GM12878 (cell line): ENCODE results near the gene KCNQ1. TPM values are rescaled to one million over a fixed set of nuclear protein-coding genes. Genes with fewer than 3 reads are reported as not detected.

ENCODE experiments used
- ATAC-seq: fragments of 200-7000 bp; cut with Tn5 transposase; 3 replicates; pipeline ENCODE4 v1.9.1; 2020; ENCODE audit warnings: mild to moderate bottlenecking, moderate library complexity
- BruUV-seq: library from RNA; stranded (reverse); fragments of 400-500 nt; replicated peaks from 2 replicates; lab custom pipeline; 2021; lab: Mats Ljungman, UMichigan
- CTCF ChIA-PET: fragments of 300-600 bp; sonication (Branson Sonifier 250); formaldehyde crosslinking; extraction: SDS; loops from one replicate; lab custom pipeline; 2021; ENCODE audit warnings: inconsistent platforms; lab: Yijun Ruan, JAX
- POLR2A ChIA-PET: fragments of 350-600 bp; formaldehyde crosslinking; extraction: SDS; loops from one replicate; lab custom pipeline; 2021; ENCODE audit warnings: inconsistent platforms; lab: Charles Lee
- RAD21 ChIA-PET: fragments of 300-600 bp; sonication (Branson Sonifier 250); formaldehyde crosslinking; loops from one replicate; lab custom pipeline; 2023; ENCODE audit warnings: antibody characterized with exemption; ENCODE audit not compliant: unreplicated experiment; lab: Charles Lee
- SMC1A ChIA-PET: fragments of 300-600 bp; sonication (Branson Sonifier 250); formaldehyde crosslinking; loops from one replicate; lab custom pipeline; 2023; ENCODE audit not compliant: unreplicated experiment, uncharacterized antibody; lab: Charles Lee
- DNase-seq: peaks from one replicate; pipeline ENCODE4 v3.0.0-alpha.2; 2011; ENCODE audit warnings: low read depth, low spot score
- FAIRE-seq: peaks from 3 replicates; lab custom pipeline; 2011; peaks lifted over from hg19 to GRCh38; lab: Jason Lieb, UNC
- H2AFZ ChIP-seq: 2 replicates; pipeline ENCODE4 v1.6.0; 2011; ENCODE audit warnings: low read depth, low read length, control low read depth; ENCODE audit not compliant: control insufficient read depth
- H3K27ac ChIP-seq: 2 replicates; pipeline ENCODE4 v1.5.1; 2011; ENCODE audit warnings: control low read depth; ENCODE audit not compliant: control insufficient read depth, insufficient read depth
- H3K27me3 ChIP-seq, 2 experiments: replicated peaks in 1 of 2; 2 replicates each; pipeline versions ENCODE4 v1.6.0 to v1.6.1; 2011; ENCODE audit warnings: low read length in 1 of 2; ENCODE audit not compliant: control insufficient read depth in 2 of 2, insufficient read depth in 2 of 2
- H3K36me3 ChIP-seq, 2 experiments: 2 replicates each; pipeline ENCODE4 v1.5.1; 2011; ENCODE audit warnings: low read length in 1 of 2; ENCODE audit not compliant: control insufficient read depth in 2 of 2, insufficient read depth in 2 of 2
- H3K4me1 ChIP-seq: 2 replicates; pipeline ENCODE4 v1.6.1; 2011; ENCODE audit warnings: mild to moderate bottlenecking, low read length, moderate library complexity, mixed read lengths; ENCODE audit not compliant: control insufficient read depth, insufficient read depth
- H3K4me2 ChIP-seq: 2 replicates; pipeline ENCODE4 v1.6.0; 2011; ENCODE audit warnings: control low read depth; ENCODE audit not compliant: control insufficient read depth, insufficient read depth
- H3K4me3 ChIP-seq: fragments of 200-600 bp; sonication (generic); 2 replicates; pipeline ENCODE4 v1.5.1; 2016
- H3K79me2 ChIP-seq: 2 replicates; pipeline ENCODE4 v1.6.0; 2011; ENCODE audit warnings: low read length; ENCODE audit not compliant: control insufficient read depth, insufficient read depth
- H3K9ac ChIP-seq: 2 replicates; pipeline ENCODE4 v1.8.0; 2011; ENCODE audit warnings: low read length, control low read depth, mixed read lengths; ENCODE audit not compliant: control insufficient read depth, insufficient read depth
- H3K9me3 ChIP-seq: replicated peaks from 3 replicates; pipeline ENCODE4 v1.5.1; 2011; ENCODE audit warnings: mild to moderate bottlenecking, low read length; ENCODE audit not compliant: control insufficient read depth, insufficient read depth
- H4K20me1 ChIP-seq: 2 replicates; pipeline ENCODE4 v1.6.0; 2011; ENCODE audit not compliant: control insufficient read depth, insufficient read depth
- HDAC2 ChIP-seq: fragments of 200-600 bp; sonication (generic); IDR thresholded peaks from 2 replicates; pipeline ENCODE4 v1.6.1; 2017
- REST ChIP-seq: IDR thresholded peaks from 2 replicates; pipeline ENCODE4 v1.6.1; 2012; ENCODE audit warnings: mild to moderate bottlenecking, low read depth, low read length
- WGBS: methylation state at CpG from one replicate; pipeline ENCODE4 v1.1.6; 2016; ENCODE audit warnings: low lambda C conversion rate; ENCODE audit not compliant: insufficient replicate concordance, insufficient coverage; ENCODE audit errors: missing lambda C conversion rate; 5-methylcytosine and 5-hydroxymethylcytosine counted together
- in situ Hi-C: fragments of 300-500 bp; cut with MboI; formaldehyde crosslinking; loops from 9 replicates; pipeline ENCODE4 v1.14.3; 2018; ENCODE audit warnings: mixed read lengths
- intact Hi-C: fragments of 100-400 bp; cut with micrococcal nuclease; formaldehyde crosslinking; loops from one replicate; pipeline ENCODE4 v1.14.2; 2022; ENCODE audit not compliant: unreplicated experiment
- polyA plus RNA-seq, 11 experiments: library from polyadenylated mRNA; depleted of rRNA in 4 of 11; unstranded in 6 of 11; stranded (reverse) in 5 of 11; fragments of >200 nt; fragmentation: Nextera tagmentation in 4 of 11; fragmentation: Illumina TruSeq in 1 of 11; extraction: Ambion mirVana in 4 of 11; extraction: Trizol in 1 of 11; gene quantifications; 1 replicate in 1 of 11; 2 replicates in 10 of 11; pipeline versions ENCODE4 v1.2.1 to v1.2.3, GENCODE V29; 2011 to 2016; ENCODE audit warnings: inconsistent platforms in 2 of 11, missing spikeins in 2 of 11, low read depth in 1 of 11
- total RNA-seq, 4 experiments: library from RNA; depleted of rRNA in 3 of 4; stranded (reverse); fragments of >200 nt in 3 of 4; fragmentation: Illumina TruSeq in 1 of 4; extraction: Trizol in 1 of 4; gene quantifications; 2 replicates each; pipeline versions ENCODE4 v1.2.1 to v1.2.3, GENCODE V29; 2013 to 2021

Gene KCNQ1
- total and polyA plus RNA-seq, 10 of the 15 experiments (the other 5 are each of a cell fraction or from before 2014, with no cell fraction given), result 0.03 to 0.15 (median 0.12) TPM; not detected in 7

- DNase-seq, result no peak
- CTCF ChIA-PET, result interaction anchor here (0.8 kb wide), 1 partner anchor 11 kb away, joined by 3 read pairs; no protein-coding TSS in a partner anchor
Measured at GRCh38 chr11:2694995-2695939, 250.5 kb downstream of the KCNQ1 start.

More at GRCh38 chr11:2694995-2695939, 250.5 kb downstream of the KCNQ1 start:
- SMC1A ChIA-PET, result no interaction called here
- TF ChIP-seq REST (no peak), HDAC2 (no peak)
- no peaks in the 10 kb centered on the region; the same call in 1 of the 2 replicates for H3K4me1 ChIP-seq
- H2AFZ ChIP-seq, result no peak overlapping the region
- H3K79me2 ChIP-seq, result peaks cover 50% of the 10 kb centered on the region
- intact Hi-C loops, result no loop called here
- no peaks in the 10 kb centered on the region; a peak in 1 of 4 replicates for H3K27me3 ChIP-seq
- H4K20me1 ChIP-seq, result no peaks in the 10 kb centered on the region
- H3K4me2 ChIP-seq, result no peak overlapping the region; the same call in 1 of the 2 replicates
- WGBS, result 77% methylated on average over 9 of the region's 9 CpGs
- H3K9me3 ChIP-seq, result no peaks in the 10 kb centered on the region; the same call in 2 of the 3 replicates
- H3K9ac ChIP-seq, result no peak overlapping the region
- BruUV-seq, result no TSS peak
- H3K4me3 ChIP-seq, result no peak overlapping the region
- ATAC-seq (no peak), FAIRE-seq (no peak)
- RAD21 ChIA-PET, result no interaction called here
- H3K27ac ChIP-seq, result no peak overlapping the region
- peaks cover 0 to 2% of the 10 kb centered on the region in 2 experiments; a peak in 1 of 4 replicates for H3K36me3 ChIP-seq
- in situ Hi-C loops, result no loop called here
- POLR2A ChIA-PET, result interaction anchor here (1.0 kb wide), 1 partner anchor 17 kb away, joined by 3 read pairs; no protein-coding TSS in a partner anchor
